GM18498 (cell line): ENCODE results near the gene BCAS1.

Source experiments
- ATAC-seq: cut with Tn5 transposase; IDR thresholded peaks from one replicate; pipeline ENCODE4 v1.9.1; 2021; ENCODE audit warnings: mild to moderate bottlenecking, moderate library complexity; ENCODE audit not compliant: unreplicated experiment

BCAS1 gene

DNA sequence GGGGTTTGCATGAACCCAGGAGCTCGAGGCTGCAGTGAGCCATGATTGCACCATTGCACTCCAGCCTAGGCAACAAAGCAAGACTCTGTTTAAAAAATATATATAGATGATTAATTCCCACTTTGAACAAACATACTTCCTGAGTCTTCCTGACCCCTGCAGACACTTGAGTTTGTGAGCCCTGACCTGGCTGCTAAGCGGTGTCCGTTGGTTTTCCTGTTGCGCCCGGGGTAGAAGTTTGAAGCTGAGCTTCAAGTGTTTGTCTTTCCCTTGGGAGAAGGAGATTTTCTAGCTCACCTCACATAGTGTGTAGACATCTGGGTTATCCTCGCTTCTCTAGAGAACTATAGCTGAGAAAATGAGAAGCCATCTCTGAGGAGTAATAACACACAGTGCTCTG, 11.7 kb upstream of the BCAS1 start:
- ATAC-seq = no peak

DNA sequence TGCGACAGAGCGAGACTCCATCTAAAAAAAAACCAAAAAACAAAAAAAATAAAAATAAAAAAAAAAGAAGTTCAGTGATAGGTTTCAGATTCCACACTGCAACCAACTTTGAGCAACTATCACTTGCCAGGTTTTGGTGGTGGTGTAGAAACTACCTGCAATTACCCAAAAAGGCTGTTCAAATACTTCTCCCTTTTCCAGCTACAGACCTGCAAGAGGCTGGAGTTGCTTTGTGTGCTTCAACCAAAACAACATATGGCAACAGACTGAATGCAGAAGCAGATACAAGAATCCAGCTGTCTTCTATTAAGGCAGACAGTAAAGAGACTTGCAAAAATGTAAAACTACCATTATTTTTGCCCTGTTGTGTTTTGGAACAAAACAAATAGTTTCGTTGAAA, 9.3 kb upstream of the BCAS1 start:
- ATAC-seq = peak; percentile 54

DNA sequence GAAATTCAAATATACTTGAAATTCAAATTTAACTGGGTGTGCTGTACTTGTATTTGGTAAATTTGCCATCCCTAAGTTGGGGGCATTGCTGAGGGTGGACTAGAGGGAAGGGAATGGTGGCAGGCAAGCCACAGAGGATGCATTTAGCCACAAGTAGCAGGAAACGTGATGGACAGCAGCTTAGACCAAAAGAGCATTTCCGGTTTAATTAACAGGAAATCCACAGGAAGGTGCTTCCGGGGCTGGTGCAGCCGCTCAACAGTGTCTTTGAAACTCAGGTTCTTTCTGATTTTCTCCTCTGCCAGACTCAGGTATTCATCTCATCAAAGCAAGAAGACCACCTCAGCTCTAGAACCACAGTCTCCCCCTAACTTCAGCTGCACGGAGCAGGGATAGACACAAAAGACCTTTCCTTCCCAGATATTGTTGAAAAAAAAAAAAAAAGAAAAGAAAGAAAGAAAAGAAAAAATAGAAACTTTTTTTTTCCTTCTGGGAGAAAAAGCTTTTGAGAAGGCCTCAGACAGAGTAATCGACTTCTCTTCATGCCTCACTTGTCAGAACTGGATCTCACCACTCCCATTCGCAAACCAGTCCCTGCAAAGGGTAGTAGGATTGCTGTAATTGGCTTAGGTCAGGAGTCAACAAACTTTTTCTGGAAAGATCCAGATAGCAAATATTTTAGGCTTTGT, 8.0 kb upstream of the BCAS1 start:
- ATAC-seq = peak; percentile 67

DNA sequence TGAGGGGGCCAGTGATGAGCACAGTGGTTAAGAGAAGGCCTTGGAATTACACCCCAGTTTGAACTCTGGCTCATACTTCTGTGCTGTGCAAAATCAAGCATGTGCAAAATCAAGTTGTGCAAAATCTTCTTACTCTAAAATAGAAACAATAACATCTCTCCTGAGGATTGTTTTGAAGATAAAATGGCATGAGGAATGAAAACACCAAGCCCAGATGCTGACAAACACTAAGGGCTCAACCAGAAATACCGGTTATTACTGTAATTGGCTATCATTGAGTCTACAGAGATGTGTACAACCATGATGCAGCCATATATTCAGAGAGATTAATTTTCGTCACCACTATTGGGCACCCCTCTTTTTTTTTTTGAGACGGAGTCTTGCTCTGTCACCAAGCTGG, 5.9 kb upstream of the BCAS1 start:
- ATAC-seq = no peak

DNA sequence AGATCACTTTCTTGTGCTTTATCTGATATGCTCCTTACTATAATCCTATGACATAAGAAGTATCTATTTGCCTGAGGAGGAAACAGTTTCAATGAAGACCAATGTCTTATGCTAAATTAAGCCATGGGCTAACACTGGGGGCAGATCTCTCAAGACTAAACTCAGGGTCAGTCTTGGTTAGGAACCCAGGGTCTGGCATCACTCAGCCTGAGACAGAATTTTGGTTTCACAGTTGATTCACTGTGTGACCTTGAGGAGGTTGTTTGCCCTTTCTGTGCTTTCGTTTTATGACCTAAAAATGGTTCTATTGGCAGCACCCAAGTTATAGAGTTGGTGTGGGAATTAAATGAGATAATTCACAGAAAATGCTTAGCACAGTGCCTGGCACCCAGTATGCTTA, 4.9 kb upstream of the BCAS1 start:
- no peak for ATAC-seq

DNA sequence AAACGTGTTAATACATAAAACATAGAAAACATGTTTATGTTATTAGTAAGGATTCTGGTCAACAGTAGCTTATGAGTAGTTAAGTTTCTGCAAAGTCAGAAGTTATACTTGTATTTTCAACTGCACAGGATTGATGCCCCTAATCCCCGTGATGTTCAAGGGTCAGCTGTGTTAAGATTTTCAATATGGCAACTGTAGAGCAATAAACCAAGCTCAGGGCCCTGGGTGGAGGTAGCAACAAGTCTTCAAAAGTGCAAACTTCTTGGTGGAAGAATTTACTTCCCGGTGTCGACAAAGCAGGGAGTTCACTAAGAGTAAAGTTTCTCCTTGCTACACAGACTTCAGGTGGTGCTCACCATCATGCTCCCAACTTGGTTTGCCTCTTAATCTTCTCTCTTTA, 4.1 kb upstream of the BCAS1 start:
- no peak for ATAC-seq

DNA sequence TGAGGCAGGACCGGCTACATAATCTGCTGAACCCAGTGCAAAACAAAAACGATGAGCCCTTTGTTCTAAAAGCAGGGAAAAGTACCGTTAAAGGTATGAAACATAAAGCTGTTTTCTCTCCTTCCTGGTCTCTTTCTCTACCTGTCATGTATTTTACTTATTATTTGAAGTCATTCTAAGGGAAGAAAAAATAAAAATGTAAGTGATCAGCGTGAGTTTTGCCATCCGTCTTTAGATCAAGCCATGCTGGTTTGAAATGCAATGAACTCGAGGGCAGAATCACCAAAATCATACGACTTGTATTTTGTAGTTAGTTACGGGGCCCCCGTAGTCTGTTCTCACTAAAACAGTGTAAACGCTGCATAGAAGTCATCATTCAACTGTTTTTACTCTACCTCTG, 2.9 kb upstream of the BCAS1 start:
- no peak for ATAC-seq

DNA sequence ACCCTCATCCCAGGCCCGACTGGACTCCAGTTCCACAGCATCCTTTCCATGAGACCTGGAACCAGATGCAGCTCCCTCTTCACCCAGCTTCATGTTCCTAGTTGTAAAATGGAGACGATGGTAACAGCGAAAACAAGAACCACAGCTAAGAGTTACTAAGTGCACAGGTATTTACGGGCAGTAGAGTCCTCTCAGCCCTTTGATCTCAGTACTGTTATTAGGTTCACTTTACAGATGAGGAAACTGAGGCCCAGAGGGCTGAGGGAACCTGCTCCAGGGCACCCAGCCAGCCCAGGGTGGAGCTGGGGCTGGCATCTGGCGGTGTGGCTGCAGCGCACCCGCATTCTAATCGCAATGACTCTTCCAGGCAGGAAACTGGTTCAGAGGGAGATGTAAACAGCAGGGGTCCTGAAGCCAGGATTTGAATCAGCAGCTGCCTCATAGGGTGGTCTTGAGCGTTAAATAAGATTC, 858 bp downstream of the BCAS1 start:
- ATAC-seq = no peak

DNA sequence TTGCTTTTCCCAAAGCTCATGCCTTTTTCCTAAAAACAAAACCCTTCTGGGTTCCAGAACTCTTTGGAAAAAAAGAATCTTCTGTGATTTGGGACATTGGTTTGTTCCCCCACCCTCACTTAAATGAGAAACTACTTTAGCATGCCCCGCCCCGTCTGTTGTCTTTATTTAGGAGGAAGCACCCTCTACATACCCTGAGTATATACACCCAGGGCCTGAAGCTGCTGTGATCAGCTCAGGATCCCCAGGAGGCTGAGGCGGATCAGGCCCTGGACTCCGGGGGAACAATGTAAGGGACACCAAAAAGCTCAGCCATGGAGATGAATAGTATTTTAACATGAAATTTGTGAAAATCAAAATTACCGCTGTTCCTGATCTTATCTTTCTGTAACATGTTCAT, 1.4 kb downstream of the BCAS1 start:
- ATAC-seq = no peak

DNA sequence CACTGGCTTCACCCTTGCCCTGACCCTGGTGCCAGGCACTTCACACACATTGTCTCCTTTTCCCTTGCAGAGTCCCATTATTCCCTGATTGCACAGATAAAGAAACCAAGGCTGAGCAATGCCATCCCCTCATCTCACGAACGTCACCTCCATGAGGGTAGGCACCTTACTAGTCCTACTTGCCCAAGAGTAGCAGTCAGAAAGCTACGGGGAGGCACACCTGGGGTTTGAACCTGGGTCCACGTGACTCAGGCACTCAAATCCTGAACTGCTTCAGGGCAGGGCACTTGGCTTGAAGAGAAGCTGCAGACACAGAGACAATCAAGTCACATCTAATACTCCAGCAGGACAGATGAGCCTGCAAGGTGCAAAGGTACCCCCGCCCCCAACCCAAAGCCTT, 1.9 kb downstream of the BCAS1 start:
- ATAC-seq = no peak

DNA sequence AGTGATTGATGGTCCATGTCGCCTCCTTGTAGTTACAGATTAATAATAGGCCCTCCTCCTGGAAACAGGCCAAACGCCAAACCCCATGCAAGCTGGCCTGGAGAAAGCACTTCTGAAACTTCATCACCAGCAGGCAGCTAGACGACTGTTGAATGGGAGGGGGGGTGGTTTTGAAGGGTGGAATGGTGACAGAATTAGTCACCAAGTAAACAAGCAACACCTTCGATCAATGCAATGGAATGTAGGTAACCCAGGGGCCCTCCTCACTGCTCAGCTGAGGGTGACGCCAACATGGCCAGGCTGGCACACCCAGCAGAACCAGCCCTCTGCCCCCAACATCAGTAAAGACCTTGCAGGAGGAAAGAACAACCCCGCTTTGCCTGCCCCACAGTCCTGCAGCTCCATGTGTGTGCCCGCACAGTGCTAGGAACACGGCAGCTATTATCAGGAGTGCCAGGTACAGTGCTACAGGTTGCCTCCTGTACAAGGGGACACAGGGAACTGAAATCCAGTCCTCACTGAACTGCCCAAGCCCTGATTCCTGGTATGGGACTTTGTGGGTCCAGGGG, 2.7 kb downstream of the BCAS1 start:
- peak; percentile 68 for ATAC-seq

DNA sequence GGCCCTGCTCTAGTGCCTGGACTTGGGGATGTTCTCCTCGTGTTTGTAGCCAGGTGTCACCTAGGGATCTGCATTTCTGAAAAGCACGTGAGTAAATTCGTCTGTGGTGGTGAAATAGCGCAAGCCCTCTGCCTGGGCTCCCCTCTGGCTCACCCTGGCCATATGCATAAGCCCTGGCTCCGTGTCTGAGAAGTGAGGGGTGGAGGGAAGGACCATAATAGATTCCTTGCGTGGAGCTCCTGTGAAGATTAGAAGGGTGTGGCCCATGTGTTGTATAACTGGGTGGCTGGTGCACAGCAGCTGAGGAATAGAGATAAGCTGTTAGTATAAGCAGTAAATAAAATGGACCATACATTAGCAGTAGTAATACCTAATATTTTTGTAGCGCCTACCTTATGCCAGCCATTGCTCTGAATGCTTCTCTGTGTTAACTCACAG, 4.8 kb downstream of the BCAS1 start:
- ATAC-seq = no peak

DNA sequence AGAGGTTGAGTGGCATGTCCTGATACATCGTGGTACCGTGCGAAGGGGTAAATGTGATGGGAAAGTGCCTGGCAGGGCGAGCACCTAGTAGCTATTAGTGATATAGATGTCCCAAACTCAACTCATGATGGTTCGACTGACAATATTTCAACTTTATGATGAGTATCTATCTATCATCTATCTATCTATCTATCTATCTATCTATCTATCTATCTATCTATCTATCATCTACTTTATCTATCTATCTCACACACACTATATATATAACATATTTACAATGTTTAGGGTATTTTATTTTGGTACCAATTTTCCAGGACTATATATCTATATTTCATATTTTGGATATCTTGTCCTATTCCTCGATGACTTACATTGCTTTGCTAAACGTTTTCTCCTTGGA, 5.5 kb downstream of the BCAS1 start:
- ATAC-seq = no peak

DNA sequence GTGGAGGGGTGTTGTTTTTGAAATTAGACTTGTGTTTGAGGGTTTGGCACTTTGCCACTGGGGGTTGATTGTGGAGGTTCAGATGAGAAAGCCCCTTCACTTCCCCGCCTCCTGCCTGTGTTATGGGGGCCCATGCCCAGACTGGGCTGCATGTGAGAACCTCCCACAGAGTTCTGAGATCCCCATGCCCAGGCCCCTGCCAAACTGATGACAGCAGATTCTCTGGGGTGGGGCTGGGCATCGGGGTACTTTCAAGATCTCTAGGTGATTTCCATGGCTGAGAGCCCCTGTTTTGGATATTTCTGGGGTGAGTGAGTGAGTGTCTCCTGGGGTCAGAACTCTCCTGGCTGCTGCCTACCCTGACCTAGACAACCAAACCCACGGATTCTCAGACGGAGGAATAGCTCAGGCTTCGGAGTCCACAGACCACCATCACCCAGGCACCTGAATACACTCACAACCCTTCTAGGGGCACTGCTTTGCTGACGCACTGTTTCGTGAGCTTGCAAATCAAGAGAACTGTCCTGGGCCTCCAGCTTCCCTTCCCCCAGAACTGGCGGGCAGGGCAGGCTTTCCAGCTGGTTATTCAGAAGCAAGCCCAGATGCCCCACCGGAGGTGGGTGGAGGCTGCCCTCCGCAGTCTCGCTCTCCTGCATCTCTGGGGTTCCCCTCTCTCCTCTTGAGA, 6.3 kb downstream of the BCAS1 start:
- peak; percentile 38 for ATAC-seq

DNA sequence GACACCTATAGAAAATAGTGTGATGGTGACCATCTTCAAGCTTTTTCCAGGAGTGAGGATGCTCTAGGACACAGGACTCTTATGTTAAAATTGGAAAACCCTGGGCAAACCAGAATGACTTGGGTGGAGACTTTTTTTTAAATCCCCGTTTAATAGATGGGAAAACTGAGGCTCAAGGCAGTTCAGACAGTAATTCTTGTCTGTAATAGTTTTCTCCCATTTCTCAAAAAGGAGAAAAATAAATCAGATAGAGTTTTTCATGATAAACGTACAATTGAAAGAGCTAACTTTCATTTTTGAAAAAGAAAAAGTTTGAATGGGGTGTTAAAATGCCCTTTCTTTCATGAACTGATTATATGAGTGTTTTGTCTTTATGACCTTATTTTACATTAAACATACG, 6.8 kb downstream of the BCAS1 start:
- ATAC-seq = no peak

DNA sequence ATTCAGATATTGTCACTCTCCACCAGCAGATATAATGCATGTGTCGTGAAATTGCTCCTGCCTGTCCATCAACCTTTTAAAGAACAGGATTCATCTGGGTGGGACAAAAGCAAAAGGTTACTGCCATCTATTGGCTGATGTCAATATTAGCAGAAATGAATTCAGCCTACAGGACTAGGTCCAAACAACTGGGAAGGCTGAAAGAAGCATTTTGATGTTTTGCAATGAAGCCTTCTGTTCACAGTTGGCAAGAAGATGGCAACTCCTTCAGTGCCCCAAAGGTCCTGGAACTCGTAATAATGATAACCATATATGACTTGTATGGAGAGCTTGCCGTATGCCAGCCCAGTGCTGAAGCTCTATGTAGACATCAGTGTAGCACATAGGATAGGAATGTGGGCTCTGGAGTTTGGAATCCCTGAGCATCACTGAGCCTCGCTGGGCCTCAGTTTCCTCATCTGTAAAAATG, 7.5 kb downstream of the BCAS1 start:
- ATAC-seq = peak; percentile 35

DNA sequence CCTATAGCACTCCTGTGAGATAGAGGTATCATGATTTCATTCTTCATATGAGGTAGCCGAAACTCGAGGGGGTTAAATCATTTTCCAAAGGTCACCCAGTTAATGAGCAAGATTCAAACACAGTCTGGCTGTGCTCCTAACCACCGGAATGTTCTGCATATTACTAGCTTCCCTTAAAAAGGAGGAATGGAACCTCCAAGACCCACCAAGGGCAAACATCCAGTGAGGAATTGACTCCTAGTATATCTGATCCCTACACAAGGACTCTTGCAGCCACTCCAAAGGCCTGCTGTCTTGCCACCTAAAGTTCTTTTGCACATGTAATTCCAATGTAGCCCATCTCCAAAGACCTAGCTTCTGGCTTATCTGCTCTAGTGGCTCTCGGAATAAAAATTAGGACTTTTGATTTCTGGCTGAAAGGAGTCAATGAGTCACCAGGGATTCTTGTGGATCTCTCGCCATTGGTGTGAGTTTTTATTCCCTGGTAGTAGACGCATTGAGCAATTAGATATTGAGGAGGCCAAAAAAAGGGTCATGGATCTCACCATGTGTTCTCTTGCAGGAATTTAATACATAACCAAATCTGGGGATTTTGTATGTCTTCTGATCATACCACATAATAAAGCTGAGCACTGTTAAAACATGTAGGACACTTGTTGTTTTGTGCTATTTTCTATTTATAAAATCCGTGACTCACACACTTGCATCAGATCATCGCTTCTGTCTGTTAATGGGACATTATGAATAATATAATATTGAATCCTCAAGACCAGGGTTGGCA, 9.1 kb downstream of the BCAS1 start:
- no peak for ATAC-seq

DNA sequence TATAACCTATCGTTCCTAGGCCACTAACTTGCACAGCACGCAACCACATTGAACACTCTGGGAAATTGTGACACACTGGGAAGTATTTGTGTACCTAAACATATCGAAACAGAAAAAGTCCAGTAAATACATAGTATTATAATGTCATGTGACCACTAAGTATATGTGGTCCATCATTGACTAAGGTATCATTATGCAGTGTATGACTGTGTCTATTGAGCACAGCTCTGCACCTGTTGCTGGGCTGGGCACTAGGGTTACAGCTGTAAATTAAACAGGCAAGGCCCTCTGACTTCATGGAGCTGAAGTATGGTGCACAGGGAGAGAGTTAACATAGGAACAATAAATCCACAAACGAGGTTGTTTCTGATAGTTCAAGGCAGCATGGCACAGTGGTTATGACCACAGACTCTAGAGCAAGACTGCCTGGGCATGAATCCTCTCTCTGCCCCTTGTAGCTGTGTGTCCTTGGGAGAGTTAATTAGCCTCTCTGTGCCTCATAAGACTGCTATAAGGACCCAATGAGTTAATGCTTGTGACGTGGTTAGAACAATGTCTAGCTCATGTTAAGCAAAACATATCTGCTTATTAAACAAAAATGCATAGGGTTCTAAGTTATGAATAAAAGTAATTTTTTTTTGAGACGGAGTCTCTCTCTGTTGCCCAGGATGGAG, 10.6 kb downstream of the BCAS1 start:
- no peak for ATAC-seq

DNA sequence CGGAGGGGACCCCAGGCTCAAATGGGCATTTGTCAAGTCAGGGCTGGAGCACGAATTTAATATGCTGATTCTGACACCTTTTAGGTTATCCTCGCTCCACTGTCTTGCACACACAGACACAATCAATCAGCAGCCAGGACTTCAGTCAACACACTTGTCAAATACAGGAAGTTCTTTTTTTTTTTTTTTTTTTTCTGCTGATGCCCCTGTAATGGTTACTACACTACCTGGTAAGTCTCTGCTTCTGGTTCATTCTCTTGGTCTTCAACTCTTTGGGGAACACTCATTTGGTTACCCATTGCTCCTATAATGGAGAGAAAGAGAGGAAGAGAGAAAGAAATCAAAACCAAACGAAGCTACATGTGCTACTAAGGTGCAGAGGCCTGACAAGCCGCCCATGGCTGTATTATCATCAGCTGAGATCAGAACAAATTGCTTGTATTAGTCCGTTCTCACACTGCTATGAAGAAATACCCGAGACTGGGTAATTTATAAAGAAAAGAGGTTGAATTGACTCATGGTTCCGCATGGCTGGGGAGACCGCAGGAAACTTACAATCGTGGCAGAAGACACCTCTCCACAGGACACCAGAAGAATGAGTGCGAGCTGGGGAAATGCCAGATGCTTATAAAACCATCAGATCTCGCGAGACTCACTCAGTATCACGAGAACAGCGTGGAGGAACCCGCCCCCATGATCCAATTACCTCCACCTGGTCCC, 11.8 kb downstream of the BCAS1 start:
- ATAC-seq = peak; percentile 64
